K562 (cell line): ENCODE results near the gene PIANP. TPM values are rescaled to one million over a fixed set of nuclear protein-coding genes. Genes with fewer than 3 reads are reported as not detected.

ENCODE experiments used
- HNRNPH1 ChIP-seq: fragments of 200-400 bp; formaldehyde crosslinking; optimal IDR thresholded peaks from 2 replicates; pipeline ENCODE3; 2017; ENCODE audit warnings: low read depth, mild to moderate bottlenecking, low read length, moderate library complexity
- KDM1A ChIP-seq, 2 experiments: fragments of 450-650 bp; IDR thresholded peaks; 2 replicates each; pipeline ENCODE4 v1.6.1; 2016; ENCODE audit warnings: mild to moderate bottlenecking in 2 of 2
- SAFB ChIP-seq: fragments of 200-400 bp; formaldehyde crosslinking; IDR thresholded peaks from 2 replicates; pipeline ENCODE4 v1.6.1; 2017; ENCODE audit warnings: low read depth, low read length, borderline replicate concordance
- SMARCC2 ChIP-seq: fragments of 450-650 bp; IDR thresholded peaks from 2 replicates; pipeline ENCODE4 v1.6.1; 2017; ENCODE audit warnings: antibody characterized with exemption, moderate library complexity, mild to moderate bottlenecking, low read depth
- SUPT5H ChIP-seq: fragments of 450-650 bp; IDR thresholded peaks from 2 replicates; pipeline ENCODE4 v1.6.1; 2016
- ZKSCAN1 ChIP-seq: fragments of 150-350 bp; IDR thresholded peaks from 2 replicates; pipeline ENCODE4 v1.6.1; 2016; ENCODE audit warnings: low read depth, low read length
- ZNF184 ChIP-seq: sonication (generic); formaldehyde crosslinking; IDR thresholded peaks from 2 replicates; pipeline ENCODE4 v1.5.0; 2020; ENCODE audit warnings: missing genetic modification reagents
- ZNF239 ChIP-seq: fragments of 250-450 bp; sonication (Bioruptor Pico); IDR thresholded peaks from 2 replicates; pipeline ENCODE4 v1.4.0; 2020; ENCODE audit warnings: mild to moderate bottlenecking
- ZNF282 ChIP-seq: sonication (generic); formaldehyde crosslinking; IDR thresholded peaks from 2 replicates; pipeline ENCODE4 v1.8.1; 2023; ENCODE audit warnings: missing genetic modification reagents
- polyA plus RNA-seq, 8 experiments: library from polyadenylated mRNA; depleted of rRNA in 4 of 8; stranded (reverse) in 5 of 8; unstranded in 3 of 8; fragments of >200 nt; fragmentation: Nextera tagmentation in 2 of 8; fragmentation: Illumina TruSeq in 1 of 8; extraction: Ambion mirVana in 2 of 8; extraction: Trizol in 1 of 8; gene quantifications; 2 replicates each; pipeline versions ENCODE4 v1.2.1 to v1.2.3, GENCODE V29; 2011 to 2014; ENCODE audit warnings: inconsistent platforms in 1 of 8, missing spikeins in 1 of 8
- total RNA-seq, 7 experiments: library from RNA; depleted of rRNA in 6 of 7; stranded (reverse); fragments of >200 nt in 6 of 7; fragmentation: Illumina TruSeq in 2 of 7; extraction: Trizol in 2 of 7; gene quantifications; 2 replicates each; pipeline versions ENCODE4 v1.2.1 to v1.2.3, GENCODE V29; 2011 to 2021; ENCODE audit warnings: low replicate concordance in 1 of 7
- TF ChIP-seq, protein P1 (sequence below): fragments of 450-650 bp; IDR thresholded peaks from 2 replicates; pipeline ENCODE4 v1.6.1; 2016; ENCODE audit warnings: low read depth, mild to moderate bottlenecking, moderate library complexity
- TF ChIP-seq, protein P2 (sequence below): fragments of 250-450 bp; sonication (Bioruptor Pico); IDR thresholded peaks from 2 replicates; pipeline ENCODE4 v1.4.0; 2020; ENCODE audit warnings: mild to moderate bottlenecking, moderate library complexity
- TF ChIP-seq, protein P3 (sequence below): fragments of 250-450 bp; sonication (Bioruptor Pico); IDR thresholded peaks from 2 replicates; pipeline ENCODE4 v1.8.0; 2022; ENCODE audit warnings: moderate library complexity, mild to moderate bottlenecking, inconsistent platforms
- TF ChIP-seq, protein P4 (sequence below): fragments of 250-450 bp; sonication (Bioruptor Pico); IDR thresholded peaks from 2 replicates; pipeline ENCODE4 v1.5.0; 2021

The PIANP gene
- total and polyA plus RNA-seq, 9 of the 15 experiments (the other 6 are each of a cell fraction or from before 2014, with no cell fraction given), result 0.07 TPM; not detected in 8

DNA sequence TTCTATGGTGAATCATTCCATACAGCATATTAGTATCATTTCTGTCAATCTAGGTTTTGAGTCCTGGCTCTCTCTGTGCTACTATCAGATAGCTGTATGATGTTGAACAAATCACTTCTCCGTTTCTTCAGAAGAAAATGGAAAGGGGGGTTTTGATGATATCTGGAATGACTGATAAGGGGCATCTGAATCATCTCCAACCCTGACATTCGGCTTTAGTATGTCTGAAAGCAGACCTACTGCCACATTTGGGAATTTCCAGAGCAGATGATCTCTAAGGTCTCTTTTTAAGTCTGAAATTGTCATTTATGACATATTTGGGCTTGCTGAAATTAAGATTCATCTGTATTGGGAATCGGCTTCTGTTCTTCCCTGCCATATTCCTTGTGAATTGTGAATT is 42.2 kb upstream of the PIANP start (continued):
- TF ChIP-seq HNRNPH1 (no peak), ZNF184 (no peak), SUPT5H (no peak), SMARCC2 (no peak), SAFB (no peak), ZKSCAN1 (no peak), ZNF239 (CRISPR knock-in tag) (no peak), KDM1A (IDR thresholded peaks at IDR 0.05) (no peak), ZNF282 (no peak)
- TF ChIP-seq, protein P1, sequence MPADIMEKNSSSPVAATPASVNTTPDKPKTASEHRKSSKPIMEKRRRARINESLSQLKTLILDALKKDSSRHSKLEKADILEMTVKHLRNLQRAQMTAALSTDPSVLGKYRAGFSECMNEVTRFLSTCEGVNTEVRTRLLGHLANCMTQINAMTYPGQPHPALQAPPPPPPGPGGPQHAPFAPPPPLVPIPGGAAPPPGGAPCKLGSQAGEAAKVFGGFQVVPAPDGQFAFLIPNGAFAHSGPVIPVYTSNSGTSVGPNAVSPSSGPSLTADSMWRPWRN, result no peak
- TF ChIP-seq, protein P2, sequence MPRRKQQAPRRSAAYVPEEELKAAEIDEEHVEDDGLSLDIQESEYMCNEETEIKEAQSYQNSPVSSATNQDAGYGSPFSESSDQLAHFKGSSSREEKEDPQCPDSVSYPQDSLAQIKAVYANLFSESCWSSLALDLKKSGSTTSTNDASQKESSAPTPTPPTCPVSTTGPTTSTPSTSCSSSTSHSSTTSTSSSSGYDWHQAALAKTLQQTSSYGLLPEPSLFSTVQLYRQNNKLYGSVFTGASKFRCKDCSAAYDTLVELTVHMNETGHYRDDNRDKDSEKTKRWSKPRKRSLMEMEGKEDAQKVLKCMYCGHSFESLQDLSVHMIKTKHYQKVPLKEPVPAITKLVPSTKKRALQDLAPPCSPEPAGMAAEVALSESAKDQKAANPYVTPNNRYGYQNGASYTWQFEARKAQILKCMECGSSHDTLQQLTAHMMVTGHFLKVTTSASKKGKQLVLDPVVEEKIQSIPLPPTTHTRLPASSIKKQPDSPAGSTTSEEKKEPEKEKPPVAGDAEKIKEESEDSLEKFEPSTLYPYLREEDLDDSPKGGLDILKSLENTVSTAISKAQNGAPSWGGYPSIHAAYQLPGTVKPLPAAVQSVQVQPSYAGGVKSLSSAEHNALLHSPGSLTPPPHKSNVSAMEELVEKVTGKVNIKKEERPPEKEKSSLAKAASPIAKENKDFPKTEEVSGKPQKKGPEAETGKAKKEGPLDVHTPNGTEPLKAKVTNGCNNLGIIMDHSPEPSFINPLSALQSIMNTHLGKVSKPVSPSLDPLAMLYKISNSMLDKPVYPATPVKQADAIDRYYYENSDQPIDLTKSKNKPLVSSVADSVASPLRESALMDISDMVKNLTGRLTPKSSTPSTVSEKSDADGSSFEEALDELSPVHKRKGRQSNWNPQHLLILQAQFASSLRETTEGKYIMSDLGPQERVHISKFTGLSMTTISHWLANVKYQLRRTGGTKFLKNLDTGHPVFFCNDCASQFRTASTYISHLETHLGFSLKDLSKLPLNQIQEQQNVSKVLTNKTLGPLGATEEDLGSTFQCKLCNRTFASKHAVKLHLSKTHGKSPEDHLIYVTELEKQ, result no peak
- TF ChIP-seq, protein P3, sequence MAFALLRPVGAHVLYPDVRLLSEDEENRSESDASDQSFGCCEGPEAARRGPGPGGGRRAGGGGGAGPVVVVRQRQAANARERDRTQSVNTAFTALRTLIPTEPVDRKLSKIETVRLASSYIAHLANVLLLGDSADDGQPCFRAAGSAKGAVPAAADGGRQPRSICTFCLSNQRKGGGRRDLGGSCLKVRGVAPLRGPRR, result no peak
- TF ChIP-seq, protein P4, sequence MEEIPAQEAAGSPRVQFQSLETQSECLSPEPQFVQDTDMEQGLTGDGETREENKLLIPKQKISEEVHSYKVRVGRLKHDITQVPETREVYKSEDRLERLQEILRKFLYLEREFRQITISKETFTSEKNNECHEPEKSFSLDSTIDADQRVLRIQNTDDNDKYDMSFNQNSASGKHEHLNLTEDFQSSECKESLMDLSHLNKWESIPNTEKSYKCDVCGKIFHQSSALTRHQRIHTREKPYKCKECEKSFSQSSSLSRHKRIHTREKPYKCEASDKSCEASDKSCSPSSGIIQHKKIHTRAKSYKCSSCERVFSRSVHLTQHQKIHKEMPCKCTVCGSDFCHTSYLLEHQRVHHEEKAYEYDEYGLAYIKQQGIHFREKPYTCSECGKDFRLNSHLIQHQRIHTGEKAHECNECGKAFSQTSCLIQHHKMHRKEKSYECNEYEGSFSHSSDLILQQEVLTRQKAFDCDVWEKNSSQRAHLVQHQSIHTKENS (CRISPR knock-in tag), result no peak
